ENCODE data around the gene ANXA8.

ANXA8 gene

GRCh38 chr10:47449102-47449978 lies 34.6 kb downstream of the ANXA8 start:
- DNase-seq (ENCODE audit: low read depth in 2 of 2, low spot score in 1 of 2) = no peak

GRCh38 chr10:47447705-47448104 lies 36.2 kb downstream of the ANXA8 start:
- no peak for DNase-seq (ENCODE audit: low read depth in 2 of 2, low spot score in 1 of 2)

DNA sequence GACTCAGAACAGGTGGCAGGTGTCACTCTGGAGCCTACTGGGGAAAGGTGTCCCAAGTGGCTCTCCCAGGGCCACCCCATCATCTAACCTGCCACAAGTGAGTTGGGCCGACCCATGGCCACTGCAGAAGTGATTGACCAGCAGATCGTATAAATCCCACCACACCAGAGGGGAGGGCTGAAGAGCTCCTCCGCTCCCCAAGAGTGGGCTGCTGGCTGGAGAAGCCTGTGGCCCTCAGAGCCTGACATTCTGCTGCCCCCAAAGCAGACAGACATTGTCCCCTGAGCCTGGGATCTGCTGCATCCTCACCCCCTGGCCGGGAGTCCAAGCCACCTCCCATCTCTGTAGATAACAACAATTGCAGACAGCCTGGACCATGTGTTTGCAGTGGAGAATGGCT lies 36.7 kb downstream of the ANXA8 start:
- DNase-seq (ENCODE audit: low read depth in 2 of 2, low spot score in 1 of 2) = no peak

DNA sequence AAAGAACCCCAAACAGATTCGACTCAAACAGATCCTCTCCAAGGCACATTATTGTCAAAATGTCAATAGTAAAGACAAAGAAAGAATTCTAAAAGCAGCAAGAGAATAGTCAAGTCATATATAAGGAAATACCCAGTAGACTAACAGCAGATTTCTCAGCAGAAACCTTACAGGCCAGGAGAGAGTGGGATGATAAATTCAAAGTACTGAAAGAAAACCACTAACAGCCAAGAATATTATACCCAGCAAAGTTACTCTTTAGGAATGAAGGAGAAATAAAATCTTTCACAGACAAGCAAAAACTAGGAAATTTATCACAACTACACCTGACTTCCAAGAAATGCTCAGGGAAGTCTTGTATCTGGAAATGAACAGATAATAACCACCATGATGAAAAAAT lies 38.2 kb downstream of the ANXA8 start:
- DNase-seq (ENCODE audit: low read depth in 2 of 2, low spot score in 1 of 2) = no peak

DNA sequence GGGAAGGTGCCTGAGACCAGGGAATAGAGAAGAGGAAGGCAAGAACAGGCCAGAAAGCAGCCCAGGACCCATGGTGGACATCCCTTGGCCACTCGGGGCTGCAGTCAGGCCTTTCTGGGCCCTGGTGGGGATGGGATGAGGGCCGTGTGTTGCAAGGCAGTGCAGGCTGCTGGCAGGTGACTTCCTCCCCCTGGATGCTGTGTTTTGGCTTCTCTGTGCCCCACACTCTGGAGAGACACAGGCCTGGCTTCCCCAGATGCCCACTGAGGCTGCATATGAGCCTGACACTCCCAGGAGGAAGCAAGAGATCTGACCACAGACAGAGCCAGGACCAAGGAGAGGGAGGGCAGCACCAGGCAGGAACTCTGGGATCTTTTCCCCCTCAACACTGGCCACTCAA lies 39.9 kb downstream of the ANXA8 start:
- DNase-seq (ENCODE audit: low read depth in 2 of 2, low spot score in 1 of 2) = no peak

DNA sequence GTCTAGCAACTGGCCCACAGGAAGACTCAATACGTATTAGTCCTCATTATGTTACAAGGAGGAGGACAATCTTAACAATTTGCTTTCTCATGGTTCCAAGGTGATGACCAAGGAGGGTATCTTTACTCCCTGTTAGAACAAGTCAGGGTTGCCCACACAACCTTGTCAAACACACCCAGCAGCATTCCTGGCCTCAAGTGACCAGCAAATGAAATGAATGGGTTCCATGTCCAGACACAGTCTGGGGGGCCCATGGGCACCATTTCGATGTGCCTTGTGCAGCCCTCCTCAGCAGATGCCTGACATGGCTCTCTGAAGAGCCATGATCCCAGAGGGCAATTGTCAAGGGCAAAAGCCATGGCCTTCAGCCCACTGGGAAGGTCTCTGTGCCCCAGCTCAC lies 40.8 kb downstream of the ANXA8 start:
- no peak for DNase-seq (ENCODE audit: low read depth in 2 of 2, low spot score in 1 of 2)

DNA sequence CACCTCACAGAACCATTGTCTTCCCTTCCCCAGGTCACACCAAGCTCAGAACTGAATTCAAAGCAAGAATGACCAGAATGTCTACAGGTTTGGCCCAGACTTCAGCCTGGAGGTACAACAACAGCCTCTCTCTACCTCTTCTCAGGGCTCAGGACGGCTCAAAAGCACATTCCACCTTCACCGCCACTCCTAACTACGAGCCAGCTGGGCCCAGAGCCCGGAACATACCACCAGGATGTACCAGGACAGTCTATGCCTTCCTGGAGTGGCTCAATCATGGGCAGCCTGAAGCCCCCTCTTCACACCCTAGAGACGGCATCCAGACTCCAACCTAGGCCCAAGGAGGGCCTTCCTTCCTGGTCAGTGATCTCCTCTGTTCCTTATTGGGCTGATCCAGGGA lies 41.6 kb downstream of the ANXA8 start:
- no peak for DNase-seq (ENCODE audit: low read depth in 2 of 2, low spot score in 1 of 2)

DNA sequence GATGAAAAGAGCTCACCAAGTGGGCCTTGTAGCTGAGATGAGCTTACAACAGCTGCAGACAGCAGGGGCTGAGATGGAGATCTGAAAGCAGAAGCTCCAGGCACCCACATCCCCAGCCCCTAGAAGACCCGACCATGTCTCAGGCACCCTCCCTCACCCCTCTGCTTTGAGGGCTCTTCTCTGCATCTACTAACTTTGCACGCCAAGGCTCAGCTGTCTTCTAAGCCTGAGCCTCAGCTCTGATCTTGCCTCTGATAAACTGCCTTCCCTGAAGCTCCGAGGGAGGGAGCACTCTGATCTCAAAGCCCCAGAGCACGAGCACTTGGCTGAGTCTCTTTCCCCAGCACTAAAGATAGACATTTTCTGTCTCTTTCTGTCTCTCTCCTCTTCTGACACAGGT lies 42.0 kb downstream of the ANXA8 start:
- no peak for DNase-seq (ENCODE audit: low read depth in 2 of 2, low spot score in 1 of 2)

GRCh38 chr10:47440207-47440606 lies 43.7 kb downstream of the ANXA8 start:
- no peak for DNase-seq (ENCODE audit: low read depth in 2 of 2, low spot score in 1 of 2)

DNA sequence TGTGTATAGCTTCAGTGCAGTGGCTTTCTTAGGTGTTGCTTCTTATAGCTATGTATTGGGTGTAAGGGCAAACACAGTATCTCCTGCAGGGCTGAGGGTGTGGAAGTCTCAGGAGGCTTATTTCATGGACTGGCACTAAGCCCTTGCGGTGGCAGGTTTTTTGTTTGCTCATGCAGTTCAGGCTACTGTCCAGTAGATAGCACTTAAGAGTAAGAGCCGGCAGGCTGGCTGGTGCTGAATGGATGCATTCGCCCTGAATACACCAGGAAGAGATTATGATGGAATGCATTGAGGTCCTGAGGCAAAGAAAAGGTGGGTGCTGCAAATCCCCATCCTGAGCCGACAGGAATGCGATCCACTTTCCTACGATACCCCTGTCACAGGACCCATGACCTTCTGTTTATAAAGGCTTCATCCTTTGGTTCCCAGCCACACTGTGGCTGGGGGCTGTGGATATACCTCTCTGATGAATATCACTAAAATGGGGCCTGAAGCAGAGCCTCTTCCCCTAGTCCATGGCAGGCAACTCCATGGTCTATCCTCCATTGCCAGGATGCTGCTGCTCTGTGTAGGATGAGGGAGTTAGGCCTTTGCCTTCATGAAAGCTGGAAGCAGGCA lies 44.9 kb downstream of the ANXA8 start:
- no peak for DNase-seq (ENCODE audit: low read depth in 2 of 2, low spot score in 1 of 2)

- no peak for DNase-seq (ENCODE audit: low read depth in 2 of 2, low spot score in 1 of 2)
Observed at GRCh38 chr10:47435081-47435480, 48.8 kb downstream of the ANXA8 start.

GRCh38 chr10:47425813-47426419 lies 58.0 kb downstream of the ANXA8 start:
- no peak for DNase-seq (ENCODE audit: low read depth in 2 of 2, low spot score in 1 of 2)

DNA sequence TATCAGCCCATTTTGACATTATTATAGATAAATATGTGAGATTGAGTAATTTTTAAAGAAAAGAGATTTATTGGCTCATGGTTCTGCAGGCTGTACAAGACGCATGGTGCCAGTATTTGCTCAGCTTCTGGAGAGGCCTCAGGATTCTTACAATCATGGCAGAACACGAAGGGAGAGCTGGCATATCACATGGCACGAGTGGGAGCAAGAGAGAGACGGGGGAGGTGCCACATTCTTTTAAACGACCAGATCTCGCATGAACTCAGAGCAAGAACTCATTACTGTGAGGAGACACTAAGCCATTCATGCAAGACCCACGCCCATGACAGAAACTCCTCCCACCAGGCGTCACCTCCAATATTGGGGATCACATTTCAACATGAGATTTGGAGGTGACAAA lies 59.7 kb downstream of the ANXA8 start:
- no peak for DNase-seq (ENCODE audit: low read depth in 2 of 2, low spot score in 1 of 2)

DNA sequence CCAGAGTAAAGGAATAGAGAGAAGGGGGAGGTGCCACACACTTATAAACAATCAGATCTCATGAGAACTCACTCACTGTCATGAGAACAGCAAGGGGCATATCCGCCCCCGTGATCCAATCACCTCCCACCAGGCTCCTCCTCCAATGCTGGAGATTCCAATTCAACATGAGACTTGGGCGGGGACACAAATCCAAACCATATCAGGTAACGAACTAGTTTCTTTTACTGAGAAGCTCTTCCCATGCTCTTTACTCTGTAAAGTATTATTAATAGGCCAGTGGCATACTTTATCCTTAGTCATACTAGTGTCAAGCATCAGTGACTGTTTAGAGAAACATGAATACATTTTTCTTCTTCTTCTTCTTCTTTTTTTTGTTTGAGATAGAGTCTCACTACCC lies 60.4 kb downstream of the ANXA8 start:
- DNase-seq (ENCODE audit: low read depth in 2 of 2, low spot score in 1 of 2) = no peak

GRCh38 chr10:47421057-47421952 lies 62.6 kb downstream of the ANXA8 start:
- DNase-seq (ENCODE audit: low read depth in 2 of 2, low spot score in 1 of 2) = no peak

- DNase-seq (ENCODE audit: low read depth in 2 of 2, low spot score in 1 of 2) = no peak
Observed at GRCh38 chr10:47420305-47421056, 63.4 kb downstream of the ANXA8 start.

- no peak for DNase-seq (ENCODE audit: low read depth in 2 of 2, low spot score in 1 of 2)
Observed at GRCh38 chr10:47419421-47419820, 64.5 kb downstream of the ANXA8 start.

DNA sequence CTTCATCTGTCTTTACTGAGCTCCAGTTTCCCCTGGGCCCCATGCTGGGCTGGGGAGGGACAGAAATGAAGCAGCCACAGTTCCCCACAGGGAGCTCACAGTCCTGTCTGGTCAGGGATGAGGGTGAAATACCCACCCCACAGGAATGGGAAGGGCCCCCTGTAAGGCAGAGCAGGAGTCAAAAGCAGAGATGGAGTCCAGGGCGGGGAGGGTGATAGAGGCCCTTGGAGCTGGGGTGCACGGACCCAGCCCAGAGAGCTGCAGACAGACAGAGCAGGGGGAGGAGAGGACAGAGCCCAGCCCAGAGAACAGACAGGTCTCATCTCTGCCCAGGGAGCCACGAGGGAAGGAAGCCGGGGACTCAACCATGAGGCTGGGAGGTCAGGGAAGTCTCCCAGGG lies 64.9 kb downstream of the ANXA8 start:
- no peak for DNase-seq (ENCODE audit: low read depth in 2 of 2, low spot score in 1 of 2)

DNA sequence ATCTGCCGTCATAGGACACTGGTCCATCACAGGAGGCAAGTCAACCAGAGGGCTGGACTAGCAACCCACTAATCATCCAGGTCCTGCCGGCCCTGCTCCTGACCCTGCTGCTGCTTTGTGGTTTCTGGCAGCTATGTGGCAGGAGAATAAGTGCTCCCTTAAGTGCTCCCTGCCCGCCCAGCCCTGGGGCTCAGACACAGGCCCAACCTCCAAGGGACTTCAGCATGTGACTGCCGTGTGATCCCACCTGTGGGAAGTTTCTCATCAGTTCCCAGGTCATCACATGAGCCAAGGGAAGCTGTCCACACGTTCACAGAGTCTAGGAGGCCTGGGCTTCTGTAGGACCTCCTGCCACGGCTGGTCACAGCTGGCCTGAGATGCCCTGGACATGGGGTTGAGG lies 65.6 kb downstream of the ANXA8 start:
- DNase-seq (ENCODE audit: low read depth in 2 of 2, low spot score in 1 of 2) = no peak

All from stimulated activated CD8-positive, alpha-beta memory T cell treated with anti-CD3 and anti-CD28 coated beads, Interleukin-4, amount 100 ng/mL, for 4 hours (primary cell).